Subcutaneous adipose tissue (tissue), 4 donors: Measurements from ENCODE around the gene MANSC4. TPM values are rescaled to one million over a fixed set of nuclear protein-coding genes. Genes with fewer than 3 reads are reported as not detected.

ENCODE experiments used
- total RNA-seq, 4 donors: library from RNA; depleted of rRNA; stranded (reverse); fragments of >200 nt; gene quantifications; one replicate each; pipeline ENCODE4 v1.1.0, GENCODE V29; 2016
- TF ChIP-seq, protein P1 (sequence below): fragments of 450-650 bp; IDR thresholded peaks from one replicate; pipeline ENCODE4 v1.5.1; 2016; ENCODE audit warnings: low read depth, mild to moderate bottlenecking, control low read depth, antibody characterized with exemption, moderate library complexity

MANSC4 gene
- total RNA-seq, 4 donors from 2014 or later: 0.85 TPM; not detected in 3

GRCh38 chr12:27801630-27802029, 21.6 kb upstream of the MANSC4 start:
- TF ChIP-seq, protein P1, sequence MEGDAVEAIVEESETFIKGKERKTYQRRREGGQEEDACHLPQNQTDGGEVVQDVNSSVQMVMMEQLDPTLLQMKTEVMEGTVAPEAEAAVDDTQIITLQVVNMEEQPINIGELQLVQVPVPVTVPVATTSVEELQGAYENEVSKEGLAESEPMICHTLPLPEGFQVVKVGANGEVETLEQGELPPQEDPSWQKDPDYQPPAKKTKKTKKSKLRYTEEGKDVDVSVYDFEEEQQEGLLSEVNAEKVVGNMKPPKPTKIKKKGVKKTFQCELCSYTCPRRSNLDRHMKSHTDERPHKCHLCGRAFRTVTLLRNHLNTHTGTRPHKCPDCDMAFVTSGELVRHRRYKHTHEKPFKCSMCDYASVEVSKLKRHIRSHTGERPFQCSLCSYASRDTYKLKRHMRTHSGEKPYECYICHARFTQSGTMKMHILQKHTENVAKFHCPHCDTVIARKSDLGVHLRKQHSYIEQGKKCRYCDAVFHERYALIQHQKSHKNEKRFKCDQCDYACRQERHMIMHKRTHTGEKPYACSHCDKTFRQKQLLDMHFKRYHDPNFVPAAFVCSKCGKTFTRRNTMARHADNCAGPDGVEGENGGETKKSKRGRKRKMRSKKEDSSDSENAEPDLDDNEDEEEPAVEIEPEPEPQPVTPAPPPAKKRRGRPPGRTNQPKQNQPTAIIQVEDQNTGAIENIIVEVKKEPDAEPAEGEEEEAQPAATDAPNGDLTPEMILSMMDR: no peak

GRCh38 chr12:27800819-27801218, 20.8 kb upstream of the MANSC4 start:
- TF ChIP-seq, protein P1: no peak

DNA sequence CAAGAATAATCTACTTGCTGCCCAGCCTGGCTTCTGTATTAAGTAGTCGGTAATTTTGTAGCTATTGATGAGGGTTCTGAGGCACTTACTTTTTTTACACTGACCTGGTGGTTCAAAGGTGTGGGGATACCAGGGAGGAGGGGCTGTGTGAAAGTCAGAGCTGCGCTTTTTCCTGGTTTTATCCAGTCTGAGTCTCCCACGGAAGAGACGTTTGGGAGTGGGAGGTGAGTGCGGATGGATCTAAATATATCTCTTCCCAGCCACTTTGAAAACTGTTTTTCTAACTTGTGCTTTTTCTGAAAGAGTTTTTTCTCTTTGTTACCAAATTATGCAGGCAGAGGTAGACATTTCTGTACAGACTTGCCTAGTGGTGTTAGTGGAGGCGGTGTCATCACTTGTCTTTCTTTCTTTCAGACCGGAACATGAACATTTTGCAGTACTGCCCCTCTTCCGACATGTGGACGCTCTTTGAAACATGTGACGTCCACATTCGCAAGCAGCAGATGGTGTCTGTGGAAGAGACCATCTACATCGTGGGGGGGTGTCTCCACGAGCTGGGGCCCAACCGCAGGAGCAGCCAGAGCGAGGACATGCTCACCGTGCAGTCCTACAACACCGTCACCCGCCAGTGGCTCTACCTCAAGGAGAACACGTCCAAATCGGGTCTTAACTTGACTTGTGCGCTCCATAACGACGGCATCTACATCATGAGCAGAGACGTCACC, 17.4 kb upstream of the MANSC4 start:
- TF ChIP-seq, protein P1: no peak

DNA sequence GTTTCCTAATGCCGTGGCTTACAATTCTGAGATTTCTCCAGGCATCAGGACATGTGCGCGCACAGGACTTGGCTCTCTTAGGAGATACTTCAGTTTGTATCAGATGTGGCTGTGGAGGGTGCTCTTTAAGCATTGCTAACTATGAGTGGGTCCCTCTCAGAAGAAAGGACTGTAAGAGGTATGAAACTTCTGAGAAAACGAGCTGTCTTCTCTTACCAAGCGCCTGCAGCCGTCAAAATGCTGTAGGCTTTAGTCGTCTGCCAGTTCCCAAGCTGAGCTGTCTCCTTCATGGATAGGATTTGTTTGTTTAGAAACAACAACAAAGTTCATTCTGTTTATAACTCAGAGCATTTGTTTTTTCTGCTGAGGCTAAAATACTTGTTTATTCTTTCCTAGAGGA, 16.1 kb upstream of the MANSC4 start:
- TF ChIP-seq, protein P1: no peak

DNA sequence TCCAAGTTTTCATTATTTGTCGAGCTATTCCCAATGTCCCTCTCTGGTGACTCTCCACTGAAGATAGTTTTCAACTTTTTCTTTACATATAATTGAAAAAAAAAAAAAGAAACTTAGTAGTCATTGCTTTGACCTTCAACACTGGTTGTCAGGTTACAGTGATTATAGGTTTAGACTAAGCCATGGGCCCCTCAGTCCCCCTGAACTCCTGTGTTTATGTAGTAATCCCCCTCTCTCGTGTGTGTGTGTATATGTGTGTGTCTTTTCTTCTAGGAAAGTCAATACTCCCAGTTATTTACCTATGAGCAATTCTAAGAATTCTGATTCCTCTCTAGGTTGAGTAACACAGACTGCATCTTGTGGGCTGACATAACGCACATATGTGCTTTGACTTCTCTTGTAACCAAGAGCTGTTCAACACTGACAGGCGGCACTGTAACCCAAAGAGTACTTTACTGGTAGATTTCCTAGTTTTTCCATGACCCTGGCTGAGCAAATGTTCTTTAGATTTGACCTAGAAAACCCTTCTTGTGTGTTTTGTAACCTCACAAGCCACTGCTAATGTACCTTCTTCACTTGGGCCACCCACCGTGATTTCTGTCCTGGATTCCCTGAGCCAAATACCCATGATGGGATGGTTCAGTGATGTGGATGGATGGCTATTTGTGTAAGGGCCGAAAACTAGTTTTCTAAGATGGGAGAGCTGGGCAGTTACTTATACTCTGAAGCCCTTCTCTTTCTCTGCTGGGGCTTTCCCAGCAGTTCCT, 15.0 kb upstream of the MANSC4 start:
- TF ChIP-seq, protein P1: no peak

- TF ChIP-seq, protein P1: no peak
Measured at GRCh38 chr12:27790179-27790578, 10.1 kb upstream of the MANSC4 start.

DNA sequence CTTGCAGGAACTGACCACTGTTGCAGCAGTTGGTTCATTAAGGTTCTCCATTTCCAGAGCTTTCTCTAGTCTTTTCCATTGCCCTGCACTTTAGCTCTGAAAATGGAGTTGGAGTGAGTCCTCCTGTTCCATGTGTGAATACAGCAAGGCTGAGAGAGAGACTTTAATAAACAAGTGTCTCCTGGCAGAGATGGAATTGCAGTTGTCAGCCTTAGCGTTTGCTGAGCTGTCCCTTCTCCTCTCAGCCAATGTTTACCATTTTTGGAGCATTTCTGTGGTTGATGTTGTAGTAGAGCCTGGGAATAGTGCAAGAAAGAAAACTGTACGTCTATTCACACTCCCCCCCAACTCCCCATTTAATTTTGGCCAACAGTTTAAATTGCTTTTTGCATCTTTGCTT, 7.5 kb upstream of the MANSC4 start:
- TF ChIP-seq, protein P1: no peak
